Endodermal cell (in vitro differentiated cells): ENCODE data around the gene FBXW4. TPM values are rescaled to one million over a fixed set of nuclear protein-coding genes. Genes with fewer than 3 reads are reported as not detected.

ENCODE experiments used
- DNase-seq: peaks from one replicate; pipeline ENCODE4 v3.0.0-alpha.2; 2017
- H3K27ac ChIP-seq: 2 replicates; pipeline ENCODE4 v1.5.1; 2013; ENCODE audit warnings: mild to moderate bottlenecking, low read depth, low read length, moderate library complexity
- H3K27me3 ChIP-seq: 2 replicates; pipeline ENCODE4 v1.6.1; 2013; ENCODE audit warnings: mild to moderate bottlenecking, low read length, moderate library complexity; ENCODE audit not compliant: insufficient read depth, control insufficient read depth, poor library complexity, severe bottlenecking
- H3K36me3 ChIP-seq: 2 replicates; pipeline ENCODE4 v1.7.0; 2013; ENCODE audit warnings: mild to moderate bottlenecking, low read length, moderate library complexity; ENCODE audit not compliant: control insufficient read depth, insufficient read depth
- H3K4me1 ChIP-seq: one replicate; pipeline ENCODE4 v1.7.0; 2013; ENCODE audit warnings: low read length; ENCODE audit not compliant: control insufficient read depth, insufficient read depth
- H3K4me3 ChIP-seq: 2 replicates; pipeline ENCODE4 v1.5.1; 2013; ENCODE audit warnings: mild to moderate bottlenecking, low read length, moderate library complexity
- H3K9ac ChIP-seq: 2 replicates; pipeline ENCODE4 v1.6.1; 2013; ENCODE audit warnings: mild to moderate bottlenecking, low read length, moderate library complexity; ENCODE audit not compliant: poor library complexity, severe bottlenecking; ENCODE audit errors: extremely low read depth
- H3K9me3 ChIP-seq: 2 replicates; pipeline ENCODE4 v1.6.1; 2013; ENCODE audit warnings: mild to moderate bottlenecking, low read length, moderate library complexity; ENCODE audit not compliant: control insufficient read depth
- H3K27ac Mint-ChIP-seq: 2 replicates; pipeline ENCODE4 v1.8.0; 2020; ENCODE audit warnings: mixed read lengths
- H3K27me3 Mint-ChIP-seq: 2 replicates; pipeline ENCODE4 v1.8.0; 2021; ENCODE audit warnings: mild to moderate bottlenecking, mixed read lengths; ENCODE audit not compliant: insufficient read depth
- H3K36me3 Mint-ChIP-seq: 2 replicates; pipeline ENCODE4 v1.8.0; 2020; ENCODE audit warnings: low read depth, mixed read lengths
- H3K4me1 Mint-ChIP-seq: 2 replicates; pipeline ENCODE4 v1.8.0; 2020; ENCODE audit warnings: mixed read lengths
- H3K4me3 Mint-ChIP-seq: 2 replicates; pipeline ENCODE4 v1.8.0; 2020; ENCODE audit warnings: mild to moderate bottlenecking, moderate library complexity, mixed read lengths
- H3K9me3 Mint-ChIP-seq: 2 replicates; pipeline ENCODE4 v1.8.0; 2020; ENCODE audit warnings: mild to moderate bottlenecking, mixed read lengths
- CTCF ChIP-seq: fragments of 200-600 bp; sonication (generic); conservative IDR thresholded peaks from 2 replicates; pipeline ENCODE4 v1.5.0; 2021; ENCODE audit warnings: antibody characterized with exemption, mild to moderate bottlenecking
- WGBS, 2 experiments: methylation state at CpG; one replicate each; pipeline versions ENCODE4 v1.1.5 to v1.1.7; 2013; ENCODE audit warnings: missing lambda C conversion rate in 2 of 2, mixed read lengths in 1 of 2; ENCODE audit not compliant: insufficient coverage in 1 of 2, insufficient read length in 1 of 2; 5-methylcytosine and 5-hydroxymethylcytosine counted together
- total RNA-seq, 2 donors: library from RNA; stranded (reverse); fragmentation: NEBNext Ultra II Directional in 1 of 2; extraction: Animal tissue kit (Norgen Biotek cat#: 25700) in 1 of 2; gene quantifications; 2 replicates in 1 of 2; 3 replicates in 1 of 2; pipeline ENCODE4 v1.2.1, GENCODE V29; 2021

FBXW4 gene
- total RNA-seq, 2 donors from 2014 or later, result 63.8 to 70.9 TPM

DNA sequence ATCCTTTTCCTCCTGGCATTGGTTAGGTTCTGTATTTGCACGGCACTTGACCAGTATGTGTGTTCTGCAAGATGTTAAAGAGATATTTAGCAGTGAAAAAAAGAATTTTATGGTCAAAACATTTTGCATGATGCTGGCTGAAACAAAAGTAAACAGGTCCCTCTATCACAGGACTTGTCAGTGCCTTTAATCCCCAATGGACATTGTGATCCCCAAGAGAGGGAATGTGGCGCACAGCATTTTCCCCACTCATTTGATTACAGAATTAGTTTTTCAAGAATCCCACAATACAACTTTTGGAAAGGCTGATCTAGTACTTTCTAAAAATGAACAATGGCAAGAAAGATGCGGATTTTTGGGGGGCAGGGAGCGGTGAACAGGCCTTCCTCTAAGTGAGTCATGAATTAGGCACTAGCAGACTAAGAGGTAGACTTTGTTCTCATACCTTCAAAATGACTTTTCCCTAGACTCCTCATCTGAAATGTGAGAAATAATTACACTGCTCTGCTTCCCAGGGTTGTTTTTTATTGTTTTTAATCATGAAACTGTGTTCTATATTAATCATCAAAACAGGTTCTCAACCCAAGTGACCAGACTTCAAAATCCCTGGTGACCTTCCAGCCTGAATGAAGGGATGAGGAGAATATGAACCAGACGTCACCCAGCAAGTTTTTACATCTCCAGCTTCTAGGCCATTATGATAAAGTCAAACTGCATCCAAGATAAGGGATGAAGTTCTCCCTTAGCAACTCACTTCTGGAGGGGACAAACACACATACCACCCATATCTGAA is 8.6 kb downstream of the FBXW4 start:
- no peak for DNase-seq
- H3K9me3 ChIP-seq, result no peaks in the 10 kb centered on the region
- H3K36me3 Mint-ChIP-seq, result peaks cover 10% of the 10 kb centered on the region
- H3K4me3 Mint-ChIP-seq, result no peak overlapping the region
- H3K4me1 ChIP-seq, result peaks cover 22% of the 10 kb centered on the region
- no peaks in the 10 kb centered on the region for H3K27me3 ChIP-seq
- no peak overlapping the region for H3K9ac ChIP-seq
- H3K9me3 Mint-ChIP-seq, result no peaks in the 10 kb centered on the region
- no peak overlapping the region for H3K27ac ChIP-seq
- no peaks in the 10 kb centered on the region for H3K36me3 ChIP-seq
- no peak overlapping the region for H3K27ac Mint-ChIP-seq
- no peak overlapping the region for H3K4me3 ChIP-seq
- no peak for TF ChIP-seq CTCF
- peaks cover 38% of the 10 kb centered on the region for H3K4me1 Mint-ChIP-seq
- no peaks in the 10 kb centered on the region for H3K27me3 Mint-ChIP-seq
- 92 to 95% methylated on average over 2 to 5 of the region's 5 CpGs for WGBS, 2 experiments

DNA sequence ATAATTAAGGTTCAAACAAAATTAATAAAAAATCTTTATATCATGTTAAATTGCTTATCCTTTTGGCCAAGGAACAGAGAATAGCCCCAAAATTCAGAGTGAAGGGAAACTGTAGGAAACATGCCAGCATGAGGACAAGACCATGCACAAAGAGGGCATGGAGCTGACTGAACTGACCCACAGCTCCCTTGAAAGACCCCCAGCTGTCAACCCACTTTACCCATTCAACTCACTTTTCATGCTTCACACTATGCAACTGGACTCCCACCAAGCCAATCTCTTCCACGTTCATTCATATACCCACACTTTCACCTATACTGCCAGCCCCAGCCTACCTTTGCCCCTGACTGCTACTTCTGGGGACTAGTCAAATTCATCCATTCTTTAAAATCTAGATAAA is 10.2 kb downstream of the FBXW4 start:
- DNase-seq, result no peak
- H3K4me3 ChIP-seq, result no peak overlapping the region
- no peak overlapping the region for H3K4me3 Mint-ChIP-seq
- no peaks in the 10 kb centered on the region for H3K9me3 ChIP-seq
- peaks cover 10% of the 10 kb centered on the region for H3K36me3 Mint-ChIP-seq
- H3K27me3 Mint-ChIP-seq, result no peaks in the 10 kb centered on the region
- no peaks in the 10 kb centered on the region for H3K9me3 Mint-ChIP-seq
- H3K27me3 ChIP-seq, result no peaks in the 10 kb centered on the region
- peaks cover 23% of the 10 kb centered on the region for H3K4me1 Mint-ChIP-seq
- WGBS, 2 experiments, result 57 to 70% methylated on average over 1 of the region's 1 CpG
- no peak overlapping the region for H3K9ac ChIP-seq
- TF ChIP-seq CTCF, result no peak
- H3K4me1 ChIP-seq, result peaks cover 7% of the 10 kb centered on the region
- no peaks in the 10 kb centered on the region for H3K36me3 ChIP-seq
- no peak overlapping the region for H3K27ac ChIP-seq
- no peak overlapping the region for H3K27ac Mint-ChIP-seq

DNA sequence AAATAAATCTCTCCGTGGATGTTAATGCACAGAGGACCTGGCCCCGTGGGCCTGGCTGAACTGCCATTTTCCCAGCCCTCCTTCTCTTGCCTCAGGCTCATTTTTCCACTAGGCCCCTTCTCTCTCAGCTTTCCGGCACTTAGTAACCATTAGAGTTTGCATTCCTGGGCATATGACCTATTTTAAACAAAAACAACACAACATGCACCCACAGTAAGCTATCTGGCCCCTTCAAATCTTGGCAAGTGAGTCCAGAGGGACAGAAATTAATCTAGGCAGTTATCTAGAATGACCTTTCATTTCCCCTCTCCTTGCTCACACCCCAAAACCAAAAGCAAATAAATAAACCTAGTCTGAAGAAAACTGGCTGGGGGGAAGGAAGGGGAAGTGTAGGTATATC is 11.7 kb downstream of the FBXW4 start:
- H3K9me3 Mint-ChIP-seq, result no peaks in the 10 kb centered on the region
- H3K27ac Mint-ChIP-seq, result peak overlapping the region; percentile 1
- peaks cover 9% of the 10 kb centered on the region for H3K36me3 Mint-ChIP-seq
- peaks cover 16% of the 10 kb centered on the region for H3K4me1 Mint-ChIP-seq
- no peaks in the 10 kb centered on the region for H3K27me3 ChIP-seq
- DNase-seq, result no peak
- WGBS, 2 experiments, result 90 to 100% methylated on average over 3 of the region's 3 CpGs
- no peak overlapping the region for H3K9ac ChIP-seq
- H3K4me1 ChIP-seq, result no peaks in the 10 kb centered on the region
- H3K36me3 ChIP-seq, result no peaks in the 10 kb centered on the region
- no peak overlapping the region for H3K4me3 Mint-ChIP-seq
- TF ChIP-seq CTCF, result no peak
- H3K9me3 ChIP-seq, result no peaks in the 10 kb centered on the region
- no peak overlapping the region for H3K4me3 ChIP-seq
- H3K27me3 Mint-ChIP-seq, result no peaks in the 10 kb centered on the region
- no peak overlapping the region for H3K27ac ChIP-seq
